HepG2 (cell line): ENCODE results near the gene CIAPIN1. TPM values are rescaled to one million over a fixed set of nuclear protein-coding genes. Genes with fewer than 3 reads are reported as not detected.

Experiments
- BRCA1 ChIP-seq: sonication (generic); formaldehyde crosslinking; IDR thresholded peaks from 2 replicates; pipeline ENCODE4 v1.4.0; 2020; ENCODE audit warnings: missing genetic modification reagents
- CEBPG ChIP-seq: IDR thresholded peaks from 2 replicates; pipeline ENCODE4 v1.6.1; 2016
- FOSL2 ChIP-seq: sonication (generic); formaldehyde crosslinking; IDR thresholded peaks from 2 replicates; pipeline ENCODE4 v1.4.0; 2020; ENCODE audit warnings: missing genetic modification reagents
- GABPB1 ChIP-seq: IDR thresholded peaks from 2 replicates; pipeline ENCODE4 v1.6.1; 2016; ENCODE audit warnings: mild to moderate bottlenecking, missing genetic modification reagents, moderate library complexity, missing compliant biosample characterization
- JUND ChIP-seq: sonication (generic); formaldehyde crosslinking; IDR thresholded peaks from 2 replicates; pipeline ENCODE4 v1.8.0; 2022; ENCODE audit warnings: mild to moderate bottlenecking, missing genetic modification reagents
- MTERF4 ChIP-seq: sonication (generic); formaldehyde crosslinking; IDR thresholded peaks from 2 replicates; pipeline ENCODE4 v1.8.0; 2023; ENCODE audit warnings: mild to moderate bottlenecking, missing genetic modification reagents
- NBN ChIP-seq: fragments of 450-650 bp; conservative IDR thresholded peaks from 2 replicates; pipeline ENCODE4 v1.6.1; 2017
- SKIL ChIP-seq: sonication (generic); formaldehyde crosslinking; IDR thresholded peaks from 2 replicates; pipeline ENCODE4 v1.8.0; 2022; ENCODE audit warnings: missing genetic modification reagents, mild to moderate bottlenecking, moderate library complexity, borderline replicate concordance
- SMAD3 ChIP-seq: sonication (generic); formaldehyde crosslinking; IDR thresholded peaks from 2 replicates; pipeline ENCODE4 v1.4.0; 2020; ENCODE audit warnings: missing genetic modification reagents
- YEATS4 ChIP-seq: sonication (generic); formaldehyde crosslinking; IDR thresholded peaks from 2 replicates; pipeline ENCODE4 v1.4.0; 2020; ENCODE audit warnings: missing genetic modification reagents, borderline replicate concordance
- ZNF142 ChIP-seq: sonication (generic); formaldehyde crosslinking; IDR thresholded peaks from 2 replicates; pipeline ENCODE4 v1.4.0; 2020; ENCODE audit warnings: missing genetic modification reagents
- ZNF224 ChIP-seq: sonication (generic); formaldehyde crosslinking; IDR thresholded peaks from 2 replicates; pipeline ENCODE4 v1.5.0; 2020; ENCODE audit warnings: mild to moderate bottlenecking, missing genetic modification reagents
- ZNF44 ChIP-seq: sonication (generic); formaldehyde crosslinking; IDR thresholded peaks from 2 replicates; pipeline ENCODE4 v1.5.1; 2020; ENCODE audit warnings: mild to moderate bottlenecking, missing genetic modification reagents
- ZNF609 ChIP-seq: sonication (generic); formaldehyde crosslinking; IDR thresholded peaks from 2 replicates; pipeline ENCODE4 v1.4.0; 2020; ENCODE audit warnings: mild to moderate bottlenecking, missing genetic modification reagents, borderline replicate concordance
- ZNF780A ChIP-seq: sonication (generic); formaldehyde crosslinking; IDR thresholded peaks from 2 replicates; pipeline ENCODE4 v1.8.0; 2022; ENCODE audit warnings: mild to moderate bottlenecking, missing genetic modification reagents, moderate library complexity
- polyA plus RNA-seq, 8 experiments: library from polyadenylated mRNA; depleted of rRNA in 3 of 8; stranded (reverse) in 7 of 8; unstranded in 1 of 8; fragments of >200 nt; fragmentation: Illumina TruSeq in 4 of 8; extraction: Trizol in 4 of 8; gene quantifications; 2 replicates each; pipeline versions ENCODE4 v1.2.1 to v1.2.3, GENCODE V29; 2011 to 2016; ENCODE audit warnings: low read depth in 4 of 8, missing spikeins in 1 of 8, mixed read lengths in 1 of 8; ENCODE audit not compliant: insufficient read depth in 1 of 8
- total RNA-seq, 5 experiments: library from RNA; depleted of rRNA; stranded (reverse); fragments of >200 nt; fragmentation: Illumina TruSeq; extraction: Trizol; gene quantifications; 2 replicates each; pipeline ENCODE4 v1.2.3, GENCODE V29; 2016; ENCODE audit warnings: low read depth in 1 of 5

The CIAPIN1 gene
- total and polyA plus RNA-seq, 2 of the 13 experiments (the other 11 are each of a cell fraction or from before 2014, with no cell fraction given): 69.3 to 89.7 TPM

- no peak for TF ChIP-seq ZNF142 (CRISPR knock-in tag)
- no peak for TF ChIP-seq ZNF44 (CRISPR knock-in tag)
- no peak; the same call in none of the 2 replicates for TF ChIP-seq ZNF609
- peak; percentile 18; the same call in 1 of the 2 replicates for TF ChIP-seq SMAD3 (CRISPR knock-in tag)
- TF ChIP-seq ZNF224: no peak
- no peak for TF ChIP-seq GABPB1 (CRISPR knock-in tag)
- TF ChIP-seq SKIL (CRISPR knock-in tag): no peak
- TF ChIP-seq ZNF780A: no peak
- TF ChIP-seq MTERF4 (CRISPR knock-in tag): 0 out of 2 replicates have a peak, but pooled peaks have one; percentile 19
- peak; percentile 73; the same call in 1 of the 2 replicates for TF ChIP-seq BRCA1 (CRISPR knock-in tag)
- peak; percentile 61; the same call in 1 of the 2 replicates for TF ChIP-seq FOSL2 (CRISPR knock-in tag)
- TF ChIP-seq CEBPG (CRISPR knock-in tag): no peak
- peak; percentile 50; the same call in 1 of the 2 replicates for TF ChIP-seq JUND (CRISPR knock-in tag)
- no peak for TF ChIP-seq NBN
- no peak for TF ChIP-seq YEATS4 (CRISPR knock-in tag)
Observed at GRCh38 chr16:57383276-57384247, 63.6 kb downstream of the CIAPIN1 start (continued).
